ENCODE data around the gene LRBA.

GRCh38 chr4:150849016-150849415, 166.1 kb downstream of the LRBA start:
- no peak for TF ChIP-seq POLR2A (IDR thresholded peaks at IDR 0.05; ENCODE audit: low read depth, low read length)
- no peak for TF ChIP-seq TAF1 (IDR thresholded peaks at IDR 0.05; ENCODE audit: borderline replicate concordance, low read depth, low read length)

Measured in GM12892 (cell line).